GM12878 (cell line): ENCODE data around the gene CHRNB2. TPM values are rescaled to one million over a fixed set of nuclear protein-coding genes. Genes with fewer than 3 reads are reported as not detected.
A peak's percentile ranks its signal among the peaks of the same experiment; 100 is the strongest.

ENCODE experiments used
- ATAC-seq: fragments of 200-7000 bp; cut with Tn5 transposase; 3 replicates; pipeline ENCODE4 v1.9.1; 2020; ENCODE audit warnings: mild to moderate bottlenecking, moderate library complexity
- BruUV-seq: library from RNA; stranded (reverse); fragments of 400-500 nt; replicated peaks from 2 replicates; lab custom pipeline; 2021; lab: Mats Ljungman, UMichigan
- CTCF ChIA-PET: fragments of 300-600 bp; sonication (Branson Sonifier 250); formaldehyde crosslinking; extraction: SDS; loops from one replicate; lab custom pipeline; 2021; ENCODE audit warnings: inconsistent platforms; lab: Yijun Ruan, JAX
- POLR2A ChIA-PET: fragments of 350-600 bp; formaldehyde crosslinking; extraction: SDS; loops from one replicate; lab custom pipeline; 2021; ENCODE audit warnings: inconsistent platforms; lab: Charles Lee
- RAD21 ChIA-PET: fragments of 300-600 bp; sonication (Branson Sonifier 250); formaldehyde crosslinking; loops from one replicate; lab custom pipeline; 2023; ENCODE audit warnings: antibody characterized with exemption; ENCODE audit not compliant: unreplicated experiment; lab: Charles Lee
- SMC1A ChIA-PET: fragments of 300-600 bp; sonication (Branson Sonifier 250); formaldehyde crosslinking; loops from one replicate; lab custom pipeline; 2023; ENCODE audit not compliant: unreplicated experiment, uncharacterized antibody; lab: Charles Lee
- DNase-seq: peaks from one replicate; pipeline ENCODE4 v3.0.0-alpha.2; 2011; ENCODE audit warnings: low read depth, low spot score
- FAIRE-seq: peaks from 3 replicates; lab custom pipeline; 2011; peaks lifted over from hg19 to GRCh38; lab: Jason Lieb, UNC
- H2AFZ ChIP-seq: 2 replicates; pipeline ENCODE4 v1.6.0; 2011; ENCODE audit warnings: low read depth, low read length, control low read depth; ENCODE audit not compliant: control insufficient read depth
- H3K27ac ChIP-seq: 2 replicates; pipeline ENCODE4 v1.5.1; 2011; ENCODE audit warnings: control low read depth; ENCODE audit not compliant: control insufficient read depth, insufficient read depth
- H3K27me3 ChIP-seq, 2 experiments: replicated peaks in 1 of 2; 2 replicates each; pipeline versions ENCODE4 v1.6.0 to v1.6.1; 2011; ENCODE audit warnings: low read length in 1 of 2; ENCODE audit not compliant: control insufficient read depth in 2 of 2, insufficient read depth in 2 of 2
- H3K36me3 ChIP-seq, 2 experiments: 2 replicates each; pipeline ENCODE4 v1.5.1; 2011; ENCODE audit warnings: low read length in 1 of 2; ENCODE audit not compliant: control insufficient read depth in 2 of 2, insufficient read depth in 2 of 2
- H3K4me1 ChIP-seq: 2 replicates; pipeline ENCODE4 v1.6.1; 2011; ENCODE audit warnings: mild to moderate bottlenecking, low read length, moderate library complexity, mixed read lengths; ENCODE audit not compliant: control insufficient read depth, insufficient read depth
- H3K4me2 ChIP-seq: 2 replicates; pipeline ENCODE4 v1.6.0; 2011; ENCODE audit warnings: control low read depth; ENCODE audit not compliant: control insufficient read depth, insufficient read depth
- H3K4me3 ChIP-seq: fragments of 200-600 bp; sonication (generic); 2 replicates; pipeline ENCODE4 v1.5.1; 2016
- H3K79me2 ChIP-seq: 2 replicates; pipeline ENCODE4 v1.6.0; 2011; ENCODE audit warnings: low read length; ENCODE audit not compliant: control insufficient read depth, insufficient read depth
- H3K9ac ChIP-seq: 2 replicates; pipeline ENCODE4 v1.8.0; 2011; ENCODE audit warnings: low read length, control low read depth, mixed read lengths; ENCODE audit not compliant: control insufficient read depth, insufficient read depth
- H3K9me3 ChIP-seq: replicated peaks from 3 replicates; pipeline ENCODE4 v1.5.1; 2011; ENCODE audit warnings: mild to moderate bottlenecking, low read length; ENCODE audit not compliant: control insufficient read depth, insufficient read depth
- H4K20me1 ChIP-seq: 2 replicates; pipeline ENCODE4 v1.6.0; 2011; ENCODE audit not compliant: control insufficient read depth, insufficient read depth
- POLR2A ChIP-seq: IDR thresholded peaks from 2 replicates; pipeline ENCODE4 v1.6.1; 2011; ENCODE audit warnings: low read depth, mild to moderate bottlenecking, low read length
- USF1 ChIP-seq: IDR thresholded peaks from 2 replicates; pipeline ENCODE4 v1.6.1; 2011; ENCODE audit warnings: borderline replicate concordance, low read depth, mild to moderate bottlenecking, moderate library complexity, mixed read lengths, low read length; ENCODE audit not compliant: insufficient read depth; ENCODE audit errors: extremely low read length
- ZNF592 ChIP-seq: fragments of 450-650 bp; IDR thresholded peaks from 2 replicates; pipeline ENCODE4 v1.6.1; 2017; ENCODE audit warnings: mild to moderate bottlenecking, moderate library complexity
- WGBS: methylation state at CpG from one replicate; pipeline ENCODE4 v1.1.6; 2016; ENCODE audit warnings: low lambda C conversion rate; ENCODE audit not compliant: insufficient replicate concordance, insufficient coverage; ENCODE audit errors: missing lambda C conversion rate; 5-methylcytosine and 5-hydroxymethylcytosine counted together
- in situ Hi-C: fragments of 300-500 bp; cut with MboI; formaldehyde crosslinking; loops from 9 replicates; pipeline ENCODE4 v1.14.3; 2018; ENCODE audit warnings: mixed read lengths
- intact Hi-C: fragments of 100-400 bp; cut with micrococcal nuclease; formaldehyde crosslinking; loops from one replicate; pipeline ENCODE4 v1.14.2; 2022; ENCODE audit not compliant: unreplicated experiment
- polyA plus RNA-seq, 11 experiments: library from polyadenylated mRNA; depleted of rRNA in 4 of 11; unstranded in 6 of 11; stranded (reverse) in 5 of 11; fragments of >200 nt; fragmentation: Nextera tagmentation in 4 of 11; fragmentation: Illumina TruSeq in 1 of 11; extraction: Ambion mirVana in 4 of 11; extraction: Trizol in 1 of 11; gene quantifications; 1 replicate in 1 of 11; 2 replicates in 10 of 11; pipeline versions ENCODE4 v1.2.1 to v1.2.3, GENCODE V29; 2011 to 2016; ENCODE audit warnings: inconsistent platforms in 2 of 11, missing spikeins in 2 of 11, low read depth in 1 of 11
- total RNA-seq, 4 experiments: library from RNA; depleted of rRNA in 3 of 4; stranded (reverse); fragments of >200 nt in 3 of 4; fragmentation: Illumina TruSeq in 1 of 4; extraction: Trizol in 1 of 4; gene quantifications; 2 replicates each; pipeline versions ENCODE4 v1.2.1 to v1.2.3, GENCODE V29; 2013 to 2021

Gene CHRNB2
- total and polyA plus RNA-seq, 10 of the 15 experiments (the other 5 are each of a cell fraction or from before 2014, with no cell fraction given): 0.01 to 0.11 (median 0.03) TPM; not detected in 6

GRCh38 chr1:154578058-154578418 is 10.5 kb downstream of the CHRNB2 start:
- Histone ChIP-seq H3K4me2 (no peak overlapping the region), H3K27ac (no peak overlapping the region), H3K4me1 (no peaks in the 10 kb centered on the region), H3K79me2 (no peaks in the 10 kb centered on the region), H2AFZ (no peak overlapping the region), H3K27me3 (no peaks in the 10 kb centered on the region), H3K9me3 (no peaks in the 10 kb centered on the region), H3K36me3 (peaks cover 17 to 22% of the 10 kb centered on the region in 2 experiments), H3K4me3 (no peak overlapping the region), H4K20me1 (no peaks in the 10 kb centered on the region), H3K9ac (no peak overlapping the region)
- intact Hi-C loops: no loop called here
- WGBS: 80% methylated on average over 6 of the region's 6 CpGs
- no TSS peak for BruUV-seq
- in situ Hi-C loops: no loop called here
- ChIA-PET POLR2A (interaction anchor here (2.0 kb wide), 1 partner anchor 11 kb away, joined by 5 read pairs; no protein-coding TSS in a partner anchor), SMC1A (interaction anchor here (0.9 kb wide), 1 partner anchor 97 kb away, joined by 3 read pairs; no protein-coding TSS in a partner anchor), CTCF (interaction anchor here (0.8 to 4.8 kb wide), 2 partner anchors 18 to 28 kb away, joined by 3 to 23 read pairs; no protein-coding TSS in a partner anchor), RAD21 (no interaction called here)
- FAIRE-seq (no peak), ATAC-seq (no peak), DNase-seq (no peak)
- TF ChIP-seq USF1 (no peak), ZNF592 (no peak), POLR2A (0 out of 2 replicates have a peak, but pooled peaks have one; percentile 5)
